Neural cell (in vitro differentiated cells): ENCODE data around the gene CRKL. TPM values are rescaled to one million over a fixed set of nuclear protein-coding genes. Genes with fewer than 3 reads are reported as not detected.
"Not testable (repeated sequence)": the region's sequence is repeated elsewhere in the genome, so short reads cannot be mapped to it uniquely, and the experiment has no call there.

Experiments
- H2AFZ ChIP-seq: fragments of 200-600, 300-800 bp; sonication (generic), shearing (Covaris generic); 2 replicates; pipeline ENCODE4 v1.6.0; 2014; ENCODE audit warnings: low read depth, mild to moderate bottlenecking, antibody characterized with exemption, low read length, moderate library complexity
- H3F3A ChIP-seq: fragments of 200-600 bp; shearing (Covaris generic); 2 replicates; pipeline ENCODE4 v1.6.1; 2016; ENCODE audit warnings: mild to moderate bottlenecking, moderate library complexity, mixed read lengths, antibody characterized with exemption, low read length; ENCODE audit not compliant: insufficient read depth, poor library complexity, severe bottlenecking
- H3K27ac ChIP-seq: fragments of 200-600, 300-800 bp; sonication (generic), shearing (Covaris generic); 2 replicates; pipeline ENCODE4 v1.5.1; 2014; ENCODE audit warnings: mild to moderate bottlenecking, low read length, moderate library complexity
- H3K27me3 ChIP-seq: fragments of 300-800, 200-600 bp; sonication (generic), shearing (Covaris generic); 2 replicates; pipeline ENCODE4 v1.6.0; 2014; ENCODE audit warnings: mild to moderate bottlenecking, low read depth, low read length, moderate library complexity; ENCODE audit not compliant: insufficient read depth
- H3K36me3 ChIP-seq: fragments of 300-800, 200-600 bp; sonication (generic), shearing (Covaris generic); 2 replicates; pipeline ENCODE4 v1.5.1; 2014; ENCODE audit warnings: mild to moderate bottlenecking, antibody characterized with exemption, low read length, moderate library complexity; ENCODE audit not compliant: insufficient read depth
- H3K4me2 ChIP-seq: fragments of 300-800, 200-600 bp; sonication (generic), shearing (Covaris generic); 2 replicates; pipeline ENCODE4 v1.6.0; 2014; ENCODE audit warnings: mild to moderate bottlenecking, low read length
- H3K4me3 ChIP-seq: fragments of 300-800, 200-600 bp; sonication (generic), shearing (Covaris generic); 2 replicates; pipeline ENCODE4 v1.5.1; 2014; ENCODE audit warnings: mild to moderate bottlenecking, low read length, moderate library complexity
- H3K79me2 ChIP-seq: fragments of 200-600 bp; shearing (Covaris generic); replicated peaks from 2 replicates; pipeline ENCODE4 v1.6.0; 2014; ENCODE audit warnings: mild to moderate bottlenecking, low read length, moderate library complexity; ENCODE audit not compliant: insufficient read depth
- H3K9ac ChIP-seq: fragments of 300-800, 200-600 bp; sonication (generic), shearing (Covaris generic); 2 replicates; pipeline ENCODE4 v1.6.1; 2016; ENCODE audit warnings: mild to moderate bottlenecking, low read length, mixed read lengths
- H3K9me2 ChIP-seq: fragments of 200-600 bp; shearing (Covaris generic); 2 replicates; pipeline ENCODE4 v1.6.1; 2016; ENCODE audit warnings: mild to moderate bottlenecking, low read length, mixed read lengths; ENCODE audit not compliant: insufficient read depth
- H3K9me3 ChIP-seq: fragments of 200-600, 300-800 bp; sonication (generic), shearing (Covaris generic); 2 replicates; pipeline ENCODE4 v1.6.1; 2016; ENCODE audit warnings: mild to moderate bottlenecking, mixed run types, low read length, moderate library complexity, mixed read lengths
- H4K20me1 ChIP-seq: fragments of 200-600 bp; shearing (Covaris generic); 2 replicates; pipeline ENCODE4 v1.6.1; 2016; ENCODE audit warnings: mild to moderate bottlenecking, mixed run types; ENCODE audit not compliant: insufficient read depth
- CTCF ChIP-seq: fragments of 450-650 bp; IDR thresholded peaks from 2 replicates; pipeline ENCODE4 v1.5.1; 2014; ENCODE audit warnings: antibody characterized with exemption, mild to moderate bottlenecking, moderate library complexity; ENCODE audit not compliant: poor library complexity, severe bottlenecking
- EP300 ChIP-seq: fragments of 450-650 bp; conservative IDR thresholded peaks from 2 replicates; pipeline ENCODE4 v1.6.1; 2014; ENCODE audit warnings: antibody characterized with exemption, mild to moderate bottlenecking, moderate library complexity; ENCODE audit not compliant: poor library complexity, severe bottlenecking
- EZH2 ChIP-seq: fragments of 200-600, 300-800 bp; shearing (Covaris generic), sonication (generic); IDR thresholded peaks from 2 replicates; pipeline ENCODE4 v1.6.1; 2014; ENCODE audit warnings: antibody characterized with exemption, low read length, borderline replicate concordance, mild to moderate bottlenecking; ENCODE audit not compliant: insufficient read depth, poor library complexity, severe bottlenecking
- MXI1 ChIP-seq: fragments of 450-650 bp; conservative IDR thresholded peaks from 2 replicates; pipeline ENCODE4 v1.6.1; 2014; ENCODE audit warnings: antibody characterized with exemption, mild to moderate bottlenecking; ENCODE audit not compliant: poor library complexity, severe bottlenecking
- POLR2AphosphoS5 ChIP-seq: IDR thresholded peaks from 2 replicates; pipeline ENCODE4 v1.6.1; 2012
- RAD21 ChIP-seq: fragments of 450-650 bp; conservative IDR thresholded peaks from 2 replicates; pipeline ENCODE4 v1.6.1; 2014; ENCODE audit warnings: antibody characterized with exemption, mild to moderate bottlenecking, moderate library complexity
- REST ChIP-seq: IDR thresholded peaks from 2 replicates; pipeline ENCODE4 v1.6.1; 2012; ENCODE audit warnings: borderline replicate concordance
- SMC3 ChIP-seq: fragments of 450-650 bp; conservative IDR thresholded peaks from 2 replicates; pipeline ENCODE4 v1.6.1; 2014; ENCODE audit warnings: antibody characterized with exemption, mild to moderate bottlenecking, moderate library complexity; ENCODE audit not compliant: poor library complexity
- TAF1 ChIP-seq: IDR thresholded peaks from 2 replicates; pipeline ENCODE4 v1.6.1; 2012; ENCODE audit warnings: low read depth
- polyA plus RNA-seq: library from polyadenylated mRNA; depleted of rRNA; stranded (reverse); fragments of >200 nt; gene quantifications from 2 replicates; pipeline ENCODE4 v1.2.3, GENCODE V29; 2014

CRKL gene
- polyA plus RNA-seq, 1 donor from 2014 or later, result 46.8 TPM

- TF ChIP-seq TAF1 (no peak), EP300 (no peak), MXI1 (no peak), RAD21 (no peak), POLR2AphosphoS5 (no peak), CTCF (no peak)
- Histone ChIP-seq H3K79me2 (peaks cover 85% of the 10 kb centered on the region), H3K4me3 (peak overlapping the region; percentile 0), H3F3A (no peaks in the 10 kb centered on the region), H3K9ac (no peak overlapping the region), H4K20me1 (peaks cover 37% of the 10 kb centered on the region), H3K27me3 (no peaks in the 10 kb centered on the region), H3K27ac (no peak overlapping the region), H3K4me2 (no peak overlapping the region), H3K9me2 (no peaks in the 10 kb centered on the region), H2AFZ (no peak overlapping the region), H3K36me3 (no peaks in the 10 kb centered on the region), H3K9me3 (no peaks in the 10 kb centered on the region)
Measured at GRCh38 chr22:20937794-20938671, 20.8 kb downstream of the CRKL start.

- H2AFZ ChIP-seq, H3K9me3 ChIP-seq, H3K27ac ChIP-seq, H3K4me2 ChIP-seq, H3K9ac ChIP-seq, H3K27me3 ChIP-seq, H3K36me3 ChIP-seq, H3F3A ChIP-seq, H3K9me2 ChIP-seq, H3K4me3 ChIP-seq: not testable (repeated sequence)
- Histone ChIP-seq H4K20me1 (peaks cover 37% of the 10 kb centered on the region), H3K79me2 (peaks cover 89% of the 10 kb centered on the region)
Measured at GRCh38 chr22:20939457-20940185, 22.4 kb downstream of the CRKL start.

- peaks cover 37% of the 10 kb centered on the region for H4K20me1 ChIP-seq
- H3K79me2 ChIP-seq, result peaks cover 89% of the 10 kb centered on the region
- no peak overlapping the region for H3K9ac ChIP-seq
- no peak overlapping the region for H3K27ac ChIP-seq
- no peak overlapping the region for H3K4me2 ChIP-seq
- no peak overlapping the region for H3K4me3 ChIP-seq
- TF ChIP-seq EP300 (no peak), CTCF (no peak), REST (no peak), EZH2 (no peak), SMC3 (no peak), MXI1 (no peak)
- no peak overlapping the region for H2AFZ ChIP-seq
- no peaks in the 10 kb centered on the region for H3F3A ChIP-seq
- H3K9me3 ChIP-seq, result no peaks in the 10 kb centered on the region
- H3K27me3 ChIP-seq, result no peaks in the 10 kb centered on the region
- no peaks in the 10 kb centered on the region for H3K9me2 ChIP-seq
- H3K36me3 ChIP-seq, result no peaks in the 10 kb centered on the region
Measured at GRCh38 chr22:20940186-20940651, 23.0 kb downstream of the CRKL start.
